ENCODE results near the gene MAGEA2.
"Not testable (repeated sequence)": the region's sequence is repeated elsewhere in the genome, so short reads cannot be mapped to it uniquely, and the experiment has no call there.

Gene MAGEA2, protein sequence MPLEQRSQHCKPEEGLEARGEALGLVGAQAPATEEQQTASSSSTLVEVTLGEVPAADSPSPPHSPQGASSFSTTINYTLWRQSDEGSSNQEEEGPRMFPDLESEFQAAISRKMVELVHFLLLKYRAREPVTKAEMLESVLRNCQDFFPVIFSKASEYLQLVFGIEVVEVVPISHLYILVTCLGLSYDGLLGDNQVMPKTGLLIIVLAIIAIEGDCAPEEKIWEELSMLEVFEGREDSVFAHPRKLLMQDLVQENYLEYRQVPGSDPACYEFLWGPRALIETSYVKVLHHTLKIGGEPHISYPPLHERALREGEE

DNA sequence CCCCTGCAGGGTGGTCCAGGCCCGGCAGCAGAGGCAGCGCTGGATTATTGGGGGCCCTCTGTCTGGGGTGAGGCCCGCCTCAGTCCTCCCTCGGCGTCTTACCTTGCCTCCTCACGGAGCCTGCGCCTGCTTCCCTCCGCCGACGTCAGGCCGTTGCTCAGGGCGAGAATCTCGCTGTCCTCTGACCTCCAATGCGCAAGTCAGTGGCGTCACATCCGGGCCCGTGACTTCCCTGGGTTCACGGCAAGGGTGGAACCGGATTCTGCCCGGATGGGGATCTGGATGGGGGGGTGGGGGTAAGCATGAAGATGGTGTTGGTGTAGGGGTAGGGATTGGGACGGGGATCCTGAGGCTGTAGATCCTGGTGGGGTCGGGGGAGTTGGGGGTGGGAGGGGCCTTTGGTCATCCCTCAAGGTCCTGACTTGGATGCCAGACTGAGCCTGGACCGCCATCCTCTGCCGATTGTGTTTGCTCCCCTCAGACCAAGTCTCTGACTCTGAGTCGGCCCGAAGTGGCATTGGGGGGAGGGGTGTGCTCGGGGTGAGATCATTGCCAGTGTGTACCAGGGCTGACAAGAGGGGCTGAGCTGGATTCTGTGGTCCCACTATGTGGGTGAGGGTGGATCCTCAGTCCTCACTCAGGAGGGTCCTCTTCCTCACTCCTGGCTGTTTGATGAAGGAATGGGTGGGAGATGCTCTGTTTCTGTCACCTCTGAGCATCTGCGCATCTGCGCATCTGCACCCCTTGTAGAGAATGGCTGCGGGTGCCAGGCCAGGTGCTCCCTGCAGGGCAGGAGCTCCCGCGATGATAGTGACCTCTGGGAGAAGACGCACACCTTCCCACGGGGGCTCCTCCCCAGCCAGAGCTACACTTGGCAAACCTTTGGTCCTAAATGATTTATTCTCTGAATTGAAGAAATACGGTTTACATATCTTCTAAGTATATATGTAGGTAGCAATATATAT is at the start of gene MAGEA2:
Gene MAGEA2 (minus strand): TSS at position 157 of the 965 bp plus-strand sequence. CDS start 2,479 bp downstream, outside the sequence.
- DNase-seq: not testable (repeated sequence)

DNA sequence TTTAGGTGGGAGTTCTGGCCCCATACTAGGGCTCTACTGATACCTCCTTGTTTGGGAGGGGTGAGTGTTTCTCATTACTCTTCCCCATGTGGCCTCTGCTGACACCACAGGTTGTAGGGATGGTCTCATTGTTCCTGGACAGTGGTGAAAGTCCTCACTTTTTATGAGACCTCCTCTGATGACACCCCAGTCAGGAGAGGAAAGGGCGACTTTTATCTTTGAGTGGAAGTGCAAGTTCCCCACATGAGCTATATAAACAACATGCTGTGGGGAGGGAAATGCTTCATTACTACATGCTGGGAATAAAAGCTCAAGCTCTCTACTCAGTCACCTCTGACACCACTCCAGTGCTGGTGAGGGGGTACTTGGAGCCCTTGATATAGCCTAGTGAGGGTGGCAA is 45.3 kb upstream of the MAGEA2 start:
- DNase-seq: no peak

- DNase-seq: not testable (repeated sequence)
Measured at GRCh38 chrX:152787062-152787461, 33.4 kb upstream of the MAGEA2 start.

DNA sequence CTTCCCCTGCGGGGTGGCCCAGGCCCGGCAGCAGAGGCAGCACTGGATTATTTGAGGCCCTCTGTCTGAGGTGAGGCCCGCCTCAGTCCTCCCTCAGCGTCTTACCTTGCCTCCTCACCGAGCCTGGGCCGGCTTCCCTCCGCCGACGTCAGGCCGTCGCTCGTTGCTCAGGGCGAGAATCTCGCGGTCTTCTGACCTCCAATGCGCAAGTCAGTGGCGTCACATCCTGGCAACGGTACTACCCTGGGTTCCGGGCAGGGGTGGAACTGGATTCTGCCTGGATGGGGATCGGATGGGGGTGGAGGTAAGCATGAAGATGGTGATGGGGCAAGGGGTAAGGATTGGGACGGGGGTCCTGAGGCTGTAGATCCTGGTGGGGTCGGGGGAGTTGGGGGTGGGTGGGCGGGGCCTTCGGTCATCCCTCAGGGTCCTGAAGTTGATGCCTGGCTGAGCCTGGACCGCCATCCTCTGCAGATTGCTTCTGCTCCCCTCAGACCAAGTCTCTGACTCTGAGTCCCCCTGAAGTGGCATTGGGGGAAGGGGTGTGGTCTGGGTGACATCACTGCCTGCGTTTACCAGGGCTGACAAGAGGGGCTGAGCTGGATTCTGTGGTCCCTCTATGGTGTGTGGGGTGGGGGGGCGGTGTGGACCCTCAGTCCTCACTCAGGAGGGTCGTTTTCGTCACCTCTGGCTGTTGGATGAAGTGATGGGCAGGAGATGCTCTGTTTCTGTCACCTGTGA is 16.1 kb upstream of the MAGEA2 start, which contains the start of gene MAGEA6:
Gene MAGEA6 (minus strand): TSS at position 141 of the 741 bp plus-strand sequence. CDS start 2,039 bp downstream, outside the sequence.
- not testable (repeated sequence) for DNase-seq

DNA sequence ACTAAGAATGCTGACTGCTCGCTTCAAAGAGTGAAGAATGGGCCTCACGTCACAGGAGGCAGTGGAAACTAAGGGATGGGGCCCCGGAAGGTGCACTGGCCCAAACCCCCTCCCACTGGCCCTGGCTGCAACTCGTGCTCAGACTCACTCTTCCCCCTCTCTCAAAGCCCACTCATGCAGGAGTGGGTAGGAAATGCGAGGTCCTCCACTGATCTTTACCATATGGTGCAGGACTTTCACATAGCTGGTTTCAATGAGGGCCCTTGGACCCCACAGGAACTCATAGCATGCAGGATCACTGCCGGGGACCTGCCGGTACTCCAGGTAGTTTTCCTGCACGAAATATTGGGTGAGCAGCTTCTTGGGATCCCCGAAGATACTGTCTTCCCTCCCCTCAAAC is 12.9 kb upstream of the MAGEA2 start:
- DNase-seq: not testable (repeated sequence)

GRCh38 chrX:152761582-152761981 is 7.9 kb upstream of the MAGEA2 start:
- DNase-seq: not testable (repeated sequence)

- not testable (repeated sequence) for DNase-seq
Measured at GRCh38 chrX:152759544-152759943, 5.9 kb upstream of the MAGEA2 start.

- DNase-seq: not testable (repeated sequence)
Measured at GRCh38 chrX:152758918-152759317, 5.3 kb upstream of the MAGEA2 start, which contains the start of gene CSAG3. CSAG3 (plus strand) TSS chrX:152759218.

DNA sequence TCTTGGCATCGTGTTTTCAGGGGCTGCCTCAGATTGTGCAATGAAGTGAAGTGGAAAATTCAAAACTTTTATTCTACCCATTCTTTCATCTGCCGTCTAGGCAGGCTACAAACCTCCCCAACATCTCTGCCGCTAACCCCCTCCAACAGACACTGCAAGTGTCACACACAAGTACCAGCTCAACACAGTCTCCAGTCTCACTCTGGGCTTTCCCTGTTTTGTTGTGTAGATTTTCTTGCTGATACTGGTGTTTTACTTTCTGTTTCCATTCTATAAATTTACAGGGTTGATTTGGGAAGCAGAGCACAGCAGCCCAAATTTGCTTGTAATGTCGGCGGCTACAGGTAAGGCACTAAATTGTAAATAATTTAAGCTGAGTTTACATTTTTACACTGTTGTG is 1.2 kb upstream of the MAGEA2 start:
- DNase-seq: not testable (repeated sequence)

DNA sequence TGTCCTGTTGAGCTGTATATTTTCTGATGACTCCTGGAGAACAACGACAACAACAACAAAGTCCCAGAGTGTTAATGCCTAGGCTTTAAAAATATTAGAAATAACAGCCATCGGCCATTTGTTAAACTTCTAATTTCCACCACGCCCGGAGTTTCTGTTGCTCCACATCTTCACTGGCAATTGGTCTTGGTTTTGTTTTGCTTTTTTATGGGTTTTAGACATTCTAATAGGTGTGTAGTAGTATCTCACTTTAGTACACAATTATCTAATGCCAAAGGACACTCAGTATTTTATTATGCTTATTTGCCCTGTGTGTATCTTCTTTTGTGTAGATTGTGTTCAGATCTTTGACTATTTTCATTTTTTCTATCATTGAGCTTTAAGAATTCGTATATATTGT is 15.1 kb downstream of the MAGEA2 start:
- no peak for DNase-seq

- DNase-seq: not testable (repeated sequence)
Measured at GRCh38 chrX:152736528-152736927, 17.1 kb downstream of the MAGEA2 start.

GRCh38 chrX:152735860-152736511 is 17.7 kb downstream of the MAGEA2 start:
- DNase-seq: no peak

GRCh38 chrX:152735101-152735500 is 18.5 kb downstream of the MAGEA2 start:
- no peak for DNase-seq

DNA sequence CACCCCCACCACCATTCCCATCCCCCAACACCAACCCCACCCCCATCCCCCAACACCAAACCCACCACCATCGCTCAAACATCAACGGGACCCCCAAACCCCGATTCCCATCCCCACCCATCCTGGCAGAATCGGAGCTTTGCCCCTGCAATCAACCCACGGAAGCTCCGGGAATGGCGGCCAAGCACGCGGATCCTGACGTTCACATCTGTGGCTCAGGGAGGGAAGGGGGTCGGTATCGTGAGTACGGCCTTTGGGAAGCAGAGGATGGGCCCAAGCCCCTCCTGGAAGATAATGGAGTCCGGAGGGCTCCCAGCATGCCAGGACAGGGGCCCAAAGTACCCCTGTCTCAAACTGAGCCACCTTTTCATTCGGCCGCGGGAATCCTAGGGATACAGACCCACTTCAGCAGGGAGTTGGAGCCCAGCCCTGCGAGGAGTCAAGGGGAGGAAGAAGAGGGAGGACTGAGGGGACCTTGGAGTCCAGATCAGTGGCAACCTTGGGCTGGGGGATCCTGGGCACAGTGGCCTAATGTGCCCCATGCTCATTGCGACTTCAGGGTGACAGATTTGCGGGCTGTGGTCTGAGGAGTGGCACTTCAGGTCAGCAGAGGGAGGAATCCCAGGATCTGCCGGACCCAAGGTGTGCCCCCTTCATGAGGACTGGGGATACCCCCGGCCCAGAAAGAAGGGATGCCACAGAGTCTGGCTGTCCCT is 19.3 kb downstream of the MAGEA2 start:
- not testable (repeated sequence) for DNase-seq

GRCh38 chrX:152733261-152733975 is 20.2 kb downstream of the MAGEA2 start, which contains the start of the genes CSAG1 and MAGEA12:
CSAG1 (minus strand) TSS chrX:152733721; CDS start chrX:152732460, 1,261 bp downstream.
MAGEA12 (plus strand) TSS chrX:152733757; CDS start chrX:152736162, 2,405 bp downstream.
- no peak for DNase-seq

DNA sequence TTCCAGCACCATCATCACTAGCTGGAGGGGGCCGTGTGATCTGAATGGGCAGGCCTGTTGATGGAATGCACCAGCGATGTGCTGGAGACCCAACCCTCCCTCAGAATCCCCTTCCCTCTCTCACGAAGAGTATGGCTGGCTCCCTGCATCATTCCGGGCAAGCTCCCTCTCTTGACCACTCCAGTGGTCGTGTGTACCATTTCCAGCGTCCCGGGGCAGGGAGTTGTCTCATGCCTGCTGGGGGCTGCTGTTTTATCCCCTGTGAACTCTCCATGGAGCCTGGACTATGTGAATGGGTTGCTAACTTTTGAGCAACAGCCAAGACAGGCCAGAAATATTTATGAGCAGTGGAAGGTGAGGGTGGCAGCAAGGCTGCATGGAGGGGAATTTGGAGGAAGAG is 28.2 kb downstream of the MAGEA2 start:
- DNase-seq: no peak

GRCh38 chrX:152713815-152714787 is 39.5 kb downstream of the MAGEA2 start, which contains the start of gene MAGEA2B:
MAGEA2B (plus strand) TSS chrX:152714628; CDS start chrX:152717107, 2,479 bp downstream.
- DNase-seq: not testable (repeated sequence)

DNA sequence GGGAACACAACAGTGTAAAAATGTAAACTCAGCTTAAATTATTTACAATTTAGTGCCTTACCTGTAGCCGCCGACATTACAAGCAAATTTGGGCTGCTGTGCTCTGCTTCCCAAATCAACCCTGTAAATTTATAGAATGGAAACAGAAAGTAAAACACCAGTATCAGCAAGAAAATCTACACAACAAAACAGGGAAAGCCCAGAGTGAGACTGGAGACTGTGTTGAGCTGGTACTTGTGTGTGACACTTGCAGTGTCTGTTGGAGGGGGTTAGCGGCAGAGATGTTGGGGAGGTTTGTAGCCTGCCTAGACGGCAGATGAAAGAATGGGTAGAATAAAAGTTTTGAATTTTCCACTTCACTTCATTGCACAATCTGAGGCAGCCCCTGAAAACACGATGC is 40.4 kb downstream of the MAGEA2 start:
- DNase-seq: not testable (repeated sequence)

Data from amygdala (tissue), 56 donors.